Mesenchymal stem cell (in vitro differentiated cells and primary cell): ENCODE measurements around the gene DSCAM.
"Not testable (repeated sequence)": the region's sequence is repeated elsewhere in the genome, so short reads cannot be mapped to it uniquely, and the experiment has no call there.

Experiments used
- DNase-seq: peaks from one replicate; pipeline ENCODE4 v3.0.0-alpha.2; 2013
- H2AFZ ChIP-seq: one replicate; pipeline ENCODE4 v1.6.1; 2013; ENCODE audit warnings: low read depth, mild to moderate bottlenecking, control low read depth, inconsistent platforms, low read length, moderate library complexity
- H2AK5ac ChIP-seq: 2 replicates; pipeline ENCODE4 v1.6.1; 2013; ENCODE audit warnings: low read length, moderate library complexity, mild to moderate bottlenecking, inconsistent platforms; ENCODE audit not compliant: severe bottlenecking
- H2BK120ac ChIP-seq: one replicate; pipeline ENCODE4 v1.6.1; 2013; ENCODE audit warnings: low read depth, mild to moderate bottlenecking, inconsistent platforms, low read length, moderate library complexity
- H2BK12ac ChIP-seq, 2 experiments: one replicate each; pipeline ENCODE4 v1.6.1; 2013; ENCODE audit warnings: inconsistent platforms in 2 of 2, low read length in 2 of 2, mild to moderate bottlenecking in 2 of 2, moderate library complexity in 2 of 2, control low read depth in 1 of 2
- H2BK15ac ChIP-seq: one replicate; pipeline ENCODE4 v1.6.1; 2013; ENCODE audit warnings: mild to moderate bottlenecking, low read depth, inconsistent platforms; ENCODE audit not compliant: poor library complexity, severe bottlenecking
- H2BK5ac ChIP-seq: 2 replicates; pipeline ENCODE4 v1.6.1; 2013; ENCODE audit warnings: low read depth, mild to moderate bottlenecking, low read length, control low read depth, inconsistent platforms; ENCODE audit not compliant: poor library complexity, severe bottlenecking
- H3K14ac ChIP-seq, 2 experiments: one replicate each; pipeline ENCODE4 v1.6.1; 2013; ENCODE audit warnings: inconsistent platforms in 2 of 2, low read length in 2 of 2, control low read depth in 1 of 2, mild to moderate bottlenecking in 1 of 2, moderate library complexity in 1 of 2
- H3K18ac ChIP-seq, 2 experiments: one replicate each; pipeline ENCODE4 v1.6.1; 2013; ENCODE audit warnings: inconsistent platforms in 2 of 2, low read length in 2 of 2, control low read depth in 1 of 2, low read depth in 1 of 2, mild to moderate bottlenecking in 1 of 2
- H3K23ac ChIP-seq, 2 experiments: one replicate each; pipeline ENCODE4 v1.6.1; 2013; ENCODE audit warnings: inconsistent platforms in 2 of 2, low read length in 2 of 2, mild to moderate bottlenecking in 2 of 2, moderate library complexity in 2 of 2, control low read depth in 1 of 2
- H3K27ac ChIP-seq: 2 replicates; pipeline ENCODE4 v1.5.1; 2013; ENCODE audit warnings: mild to moderate bottlenecking, moderate library complexity, low read length, control low read depth, inconsistent platforms; ENCODE audit not compliant: poor library complexity, severe bottlenecking
- H3K27me3 ChIP-seq, 2 experiments: 2 replicates each; pipeline versions ENCODE4 v1.6.1 to v1.7.0; 2013; ENCODE audit warnings: low read length in 2 of 2, mild to moderate bottlenecking in 2 of 2, moderate library complexity in 2 of 2, control low read depth in 1 of 2, inconsistent platforms in 1 of 2; ENCODE audit not compliant: control insufficient read depth in 1 of 2, insufficient read depth in 1 of 2
- H3K36me3 ChIP-seq, 2 experiments: 2 replicates each; pipeline versions ENCODE4 v1.6.1 to v1.7.0; 2013; ENCODE audit warnings: low read length in 2 of 2, control low read depth in 1 of 2, inconsistent platforms in 1 of 2, low read depth in 1 of 2, mild to moderate bottlenecking in 1 of 2; ENCODE audit not compliant: insufficient read depth in 2 of 2, control insufficient read depth in 1 of 2
- H3K4ac ChIP-seq, 2 experiments: one replicate each; pipeline ENCODE4 v1.6.1; 2013; ENCODE audit warnings: inconsistent platforms in 2 of 2, low read length in 2 of 2, mild to moderate bottlenecking in 2 of 2, moderate library complexity in 2 of 2, control low read depth in 1 of 2, low read depth in 1 of 2
- H3K4me1 ChIP-seq: 2 replicates; pipeline ENCODE4 v1.6.1; 2013; ENCODE audit warnings: low read depth, low read length, control low read depth; ENCODE audit not compliant: control insufficient read depth, insufficient read depth
- H3K4me2 ChIP-seq: 2 replicates; pipeline ENCODE4 v1.6.1; 2013; ENCODE audit warnings: low read length, mild to moderate bottlenecking, inconsistent platforms; ENCODE audit not compliant: poor library complexity, severe bottlenecking
- H3K4me3 ChIP-seq, 2 experiments: 2 replicates each; pipeline versions ENCODE4 v1.5.1 to v1.7.0; 2013; ENCODE audit warnings: low read length in 2 of 2, mild to moderate bottlenecking in 2 of 2, control low read depth in 1 of 2, low read depth in 1 of 2; ENCODE audit not compliant: insufficient read depth in 1 of 2
- H3K79me1 ChIP-seq: replicated peaks from 2 replicates; pipeline ENCODE4 v1.6.1; 2013; ENCODE audit warnings: mild to moderate bottlenecking, control low read depth, low read length, inconsistent platforms; ENCODE audit not compliant: poor library complexity, severe bottlenecking
- H3K9ac ChIP-seq: 2 replicates; pipeline ENCODE4 v1.7.0; 2013; ENCODE audit warnings: mild to moderate bottlenecking, low read length, moderate library complexity
- H3K9me3 ChIP-seq: 2 replicates; pipeline ENCODE4 v1.7.0; 2013; ENCODE audit warnings: mild to moderate bottlenecking, low read length; ENCODE audit not compliant: control insufficient read depth
- H4K8ac ChIP-seq: one replicate; pipeline ENCODE4 v1.6.1; 2013; ENCODE audit warnings: inconsistent platforms, mild to moderate bottlenecking, low read length, moderate library complexity
- H4K91ac ChIP-seq: one replicate; pipeline ENCODE4 v1.6.1; 2013; ENCODE audit warnings: mild to moderate bottlenecking, low read length, inconsistent platforms
- WGBS: methylation state at CpG from one replicate; pipeline ENCODE4 v1.1.7; 2013; ENCODE audit warnings: mixed read lengths; 5-methylcytosine and 5-hydroxymethylcytosine counted together

The DSCAM gene

DNA sequence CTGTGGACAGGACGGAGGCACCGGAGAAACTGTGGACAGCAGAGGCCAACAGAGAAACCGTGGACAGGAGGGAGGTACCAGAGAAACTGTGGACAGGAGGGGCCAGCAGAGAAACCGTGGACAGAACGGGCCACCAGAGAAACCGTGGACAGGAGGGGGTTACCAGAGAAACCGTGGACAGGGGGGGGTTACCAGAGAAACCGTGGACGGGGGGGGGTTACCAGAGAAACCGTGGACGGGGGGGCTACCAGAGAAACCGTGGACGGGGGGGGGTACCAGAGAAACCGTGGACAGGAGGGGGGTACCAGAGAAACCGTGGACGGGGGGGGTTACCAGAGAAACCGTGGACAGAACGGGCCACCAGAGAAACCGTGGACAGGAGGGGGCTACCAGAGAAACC is 664.5 kb downstream of the DSCAM start:
- DNase-seq, H2AK5ac ChIP-seq, H3K27ac ChIP-seq, H3K27me3 ChIP-seq, H3K9ac ChIP-seq, H2BK15ac ChIP-seq, H3K4ac ChIP-seq, H3K9me3 ChIP-seq, H3K4me2 ChIP-seq, H2BK120ac ChIP-seq, H3K79me1 ChIP-seq, H2BK12ac ChIP-seq, H3K23ac ChIP-seq, H3K18ac ChIP-seq, H4K8ac ChIP-seq, H3K4me1 ChIP-seq, H2BK5ac ChIP-seq, H3K14ac ChIP-seq, H3K4me3 ChIP-seq, H3K36me3 ChIP-seq, H2AFZ ChIP-seq, H4K91ac ChIP-seq: not testable (repeated sequence)
- WGBS, result 85% methylated on average over 7 of the region's 19 CpGs

DNA sequence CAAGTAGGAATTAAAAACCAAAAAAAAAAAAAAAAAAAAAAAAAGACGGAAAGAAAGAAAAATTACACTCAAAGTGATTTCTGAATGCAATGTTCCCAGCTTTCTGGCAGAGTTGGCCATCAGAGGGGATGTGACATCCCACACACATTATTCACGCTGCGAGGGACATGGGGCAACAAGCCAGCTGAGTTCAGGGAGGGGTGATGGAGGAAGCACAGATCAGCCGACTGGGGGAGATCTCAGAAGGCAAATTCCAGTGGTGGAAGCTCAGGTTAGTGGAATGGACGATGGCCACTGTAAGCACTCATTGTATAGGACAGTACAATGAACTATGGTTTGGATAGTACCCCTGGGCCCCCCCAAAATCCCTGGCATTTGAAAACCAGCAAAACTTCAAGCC is 667.8 kb downstream of the DSCAM start:
- Histone ChIP-seq H3K4me1 (no peaks in the 10 kb centered on the region), H2BK12ac (no peak overlapping the region), H4K91ac (no peak overlapping the region), H3K18ac (no peak overlapping the region), H3K27ac (no peak overlapping the region), H3K4ac (no peak overlapping the region), H3K9ac (no peak overlapping the region), H3K4me2 (no peak overlapping the region), H3K27me3 (no peaks in the 10 kb centered on the region), H2AK5ac (no peak overlapping the region), H2AFZ (no peak overlapping the region), H4K8ac (no peak overlapping the region), H2BK15ac (no peak overlapping the region), H3K23ac (no peak overlapping the region), H3K9me3 (peaks cover 7% of the 10 kb centered on the region), H3K14ac (no peak overlapping the region), H3K79me1 (no peaks in the 10 kb centered on the region), H3K36me3 (no peaks in the 10 kb centered on the region), H2BK120ac (no peak overlapping the region), H3K4me3 (no peak overlapping the region), H2BK5ac (no peak overlapping the region)
- 81% methylated on average over 3 of the region's 5 CpGs for WGBS
- DNase-seq, result no peak

DNA sequence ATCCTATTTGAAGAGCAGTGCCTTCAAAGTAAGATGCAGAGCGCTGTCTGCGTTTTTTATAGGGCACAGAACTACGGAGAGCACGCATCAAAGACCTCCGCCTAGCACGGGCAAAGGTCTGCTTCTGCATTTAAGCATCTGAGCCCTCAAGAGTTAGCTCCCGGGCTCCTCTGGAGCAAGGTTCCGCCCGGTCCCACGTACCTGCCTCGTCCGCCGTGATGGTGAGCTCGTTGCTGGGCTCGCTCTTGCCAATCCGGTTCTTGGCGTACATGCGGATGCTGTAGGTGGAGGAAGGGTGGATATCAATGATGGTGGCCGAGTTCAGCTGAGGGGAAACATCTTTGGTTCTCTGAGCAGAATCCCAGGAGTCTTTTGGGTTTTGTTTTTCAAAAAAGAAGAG is 668.2 kb downstream of the DSCAM start:
- Histone ChIP-seq H2BK12ac (no peak overlapping the region), H3K9me3 (peaks cover 5% of the 10 kb centered on the region), H2AFZ (no peak overlapping the region), H2BK120ac (no peak overlapping the region), H2BK5ac (no peak overlapping the region), H3K14ac (no peak overlapping the region), H2AK5ac (no peak overlapping the region), H4K8ac (no peak overlapping the region), H3K4me3 (no peak overlapping the region), H3K4me1 (no peaks in the 10 kb centered on the region), H3K79me1 (no peaks in the 10 kb centered on the region), H3K23ac (no peak overlapping the region), H3K36me3 (no peaks in the 10 kb centered on the region), H3K4ac (no peak overlapping the region), H3K27me3 (no peaks in the 10 kb centered on the region), H4K91ac (no peak overlapping the region), H2BK15ac (no peak overlapping the region), H3K18ac (no peak overlapping the region), H3K4me2 (no peak overlapping the region), H3K9ac (no peak overlapping the region), H3K27ac (no peak overlapping the region)
- DNase-seq, result no peak
- WGBS, result 89% methylated on average over 19 of the region's 19 CpGs

DNA sequence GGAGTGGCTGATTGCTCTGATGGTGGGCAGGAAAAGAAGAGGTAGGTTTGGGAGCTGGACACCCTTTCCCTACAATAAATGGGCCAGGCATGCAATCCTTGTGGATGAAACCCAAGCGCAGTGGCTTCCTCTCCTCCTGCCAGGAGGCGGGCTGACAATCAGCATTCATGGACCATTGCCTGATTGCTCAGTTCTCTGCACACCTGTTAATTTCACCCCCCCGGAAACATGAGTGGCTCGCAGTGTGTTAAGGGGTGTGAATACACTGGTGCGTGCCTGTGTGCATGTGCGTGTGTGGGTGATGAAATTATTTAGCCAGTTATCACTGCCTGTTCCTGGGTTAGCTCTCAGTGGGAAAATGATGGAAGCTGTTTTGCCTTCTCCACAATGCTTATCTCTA is 669.0 kb downstream of the DSCAM start:
- Histone ChIP-seq H2AFZ (no peak overlapping the region), H4K8ac (no peak overlapping the region), H2BK120ac (no peak overlapping the region), H2AK5ac (no peak overlapping the region), H4K91ac (no peak overlapping the region), H3K9me3 (peaks cover 5% of the 10 kb centered on the region), H3K18ac (no peak overlapping the region), H2BK15ac (no peak overlapping the region), H3K36me3 (no peaks in the 10 kb centered on the region), H3K27me3 (no peaks in the 10 kb centered on the region), H3K9ac (no peak overlapping the region), H3K14ac (no peak overlapping the region), H3K27ac (no peak overlapping the region), H3K4ac (no peak overlapping the region), H3K23ac (no peak overlapping the region), H3K79me1 (no peaks in the 10 kb centered on the region), H3K4me2 (no peak overlapping the region), H2BK5ac (no peak overlapping the region), H3K4me3 (no peak overlapping the region), H2BK12ac (no peak overlapping the region), H3K4me1 (no peaks in the 10 kb centered on the region)
- WGBS, result 93% methylated on average over 6 of the region's 6 CpGs
- no peak for DNase-seq
